Retina (tissue), 1 donor: Measurements from ENCODE around the gene KIAA0930.

Source experiments
- DNase-seq: peaks from one replicate; pipeline ENCODE4 v3.0.0-alpha.2; 2016

Gene KIAA0930

GRCh38 chr22:45237065-45237990 lies 3.4 kb downstream of the KIAA0930 start:
- DNase-seq: no peak

- DNase-seq: no peak
Observed at GRCh38 chr22:45235851-45236342, 4.8 kb downstream of the KIAA0930 start.

GRCh38 chr22:45235101-45235777 lies 5.5 kb downstream of the KIAA0930 start:
- DNase-seq: no peak

- DNase-seq: no peak
Observed at GRCh38 chr22:45233827-45234226, 6.9 kb downstream of the KIAA0930 start.

- DNase-seq: no peak
Observed at GRCh38 chr22:45233386-45233785, 7.3 kb downstream of the KIAA0930 start.

- no peak for DNase-seq
Observed at GRCh38 chr22:45231293-45231692, 9.4 kb downstream of the KIAA0930 start.

GRCh38 chr22:45230026-45230721 lies 10.5 kb downstream of the KIAA0930 start:
- DNase-seq: no peak

GRCh38 chr22:45229181-45229580 lies 11.5 kb downstream of the KIAA0930 start:
- DNase-seq: no peak

- no peak for DNase-seq
Observed at GRCh38 chr22:45228401-45228754, 12.3 kb downstream of the KIAA0930 start.

GRCh38 chr22:45227645-45228400 lies 12.9 kb downstream of the KIAA0930 start:
- no peak for DNase-seq

- no peak for DNase-seq
Observed at GRCh38 chr22:45226503-45227186, 14.0 kb downstream of the KIAA0930 start.

- DNase-seq: no peak
Observed at GRCh38 chr22:45225732-45226502, 14.8 kb downstream of the KIAA0930 start.

- DNase-seq: peak; percentile 40
Observed at GRCh38 chr22:45224988-45225731, 15.5 kb downstream of the KIAA0930 start.

GRCh38 chr22:45224331-45224730 lies 16.4 kb downstream of the KIAA0930 start:
- no peak for DNase-seq

GRCh38 chr22:45223304-45224117 lies 17.2 kb downstream of the KIAA0930 start:
- DNase-seq: no peak

- DNase-seq: no peak
Observed at GRCh38 chr22:45221201-45221600, 19.5 kb downstream of the KIAA0930 start.

- no peak for DNase-seq
Observed at GRCh38 chr22:45218976-45219375, 21.7 kb downstream of the KIAA0930 start.

- no peak for DNase-seq
Observed at GRCh38 chr22:45217806-45218205, 22.9 kb downstream of the KIAA0930 start.

- DNase-seq: no peak
Observed at GRCh38 chr22:45217345-45217744, 23.3 kb downstream of the KIAA0930 start.
